Raji (cell line): ENCODE measurements around the gene SSTR5.

Experiments
- POLR2A ChIP-seq: IDR thresholded peaks from 2 replicates; pipeline ENCODE4 v1.6.1; 2011; ENCODE audit warnings: low read depth, low read length, control low read depth; ENCODE audit not compliant: insufficient read depth

The SSTR5 gene

DNA sequence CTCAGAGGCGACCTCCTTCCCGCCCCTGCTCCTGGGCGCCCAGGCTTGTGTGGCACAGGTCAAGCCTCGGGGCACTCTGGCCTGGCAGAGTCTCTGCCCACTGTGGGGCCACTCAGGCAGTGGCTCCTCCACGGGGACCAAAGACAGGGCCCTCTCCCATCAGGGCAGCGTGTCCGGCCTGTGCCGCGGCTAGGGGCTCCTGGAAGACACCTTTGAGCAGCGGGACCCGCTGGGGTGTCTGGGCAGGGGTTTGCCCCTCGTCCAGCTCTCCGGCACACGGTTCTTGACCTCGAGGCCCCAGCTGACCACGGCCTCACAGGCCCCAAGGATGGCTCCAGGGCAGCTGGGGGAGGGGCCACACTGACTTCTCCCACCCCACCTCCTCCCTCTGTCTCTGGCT lies 24.7 kb upstream of the SSTR5 start:
- TF ChIP-seq POLR2A: no peak

DNA sequence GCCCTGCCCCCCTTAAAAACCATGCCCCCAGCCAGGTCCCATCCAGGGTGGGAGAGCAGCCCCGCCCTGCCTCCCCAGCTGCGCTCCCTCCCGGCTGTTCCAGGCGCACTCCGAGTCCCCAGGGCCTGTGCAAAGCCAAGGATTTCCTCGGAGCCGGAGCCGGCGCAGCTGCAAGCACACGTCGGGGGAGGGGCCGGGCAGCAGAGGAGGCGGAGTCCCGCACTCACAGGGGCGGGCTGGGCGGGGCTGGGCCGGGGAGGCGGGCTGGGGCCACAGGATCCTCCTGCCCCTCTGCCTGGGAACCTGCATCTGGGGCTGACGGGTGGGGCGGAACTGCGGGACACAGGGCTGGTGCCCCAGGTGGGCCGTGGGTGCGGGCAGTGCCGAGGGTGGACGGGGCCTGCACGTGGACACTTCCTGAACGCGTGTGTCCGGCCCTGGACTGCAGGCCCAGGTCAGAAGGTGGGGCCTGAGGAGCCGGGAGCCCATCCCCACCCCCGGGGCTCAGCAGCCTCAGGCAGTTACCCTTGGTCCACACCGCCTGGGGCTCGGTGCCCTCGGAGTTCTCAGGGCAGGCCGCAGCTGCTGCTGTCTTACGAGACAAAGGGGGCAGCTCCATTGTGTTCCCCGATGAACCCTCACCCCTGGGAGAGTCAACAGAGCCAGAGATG lies 24.0 kb upstream of the SSTR5 start:
- no peak for TF ChIP-seq POLR2A

DNA sequence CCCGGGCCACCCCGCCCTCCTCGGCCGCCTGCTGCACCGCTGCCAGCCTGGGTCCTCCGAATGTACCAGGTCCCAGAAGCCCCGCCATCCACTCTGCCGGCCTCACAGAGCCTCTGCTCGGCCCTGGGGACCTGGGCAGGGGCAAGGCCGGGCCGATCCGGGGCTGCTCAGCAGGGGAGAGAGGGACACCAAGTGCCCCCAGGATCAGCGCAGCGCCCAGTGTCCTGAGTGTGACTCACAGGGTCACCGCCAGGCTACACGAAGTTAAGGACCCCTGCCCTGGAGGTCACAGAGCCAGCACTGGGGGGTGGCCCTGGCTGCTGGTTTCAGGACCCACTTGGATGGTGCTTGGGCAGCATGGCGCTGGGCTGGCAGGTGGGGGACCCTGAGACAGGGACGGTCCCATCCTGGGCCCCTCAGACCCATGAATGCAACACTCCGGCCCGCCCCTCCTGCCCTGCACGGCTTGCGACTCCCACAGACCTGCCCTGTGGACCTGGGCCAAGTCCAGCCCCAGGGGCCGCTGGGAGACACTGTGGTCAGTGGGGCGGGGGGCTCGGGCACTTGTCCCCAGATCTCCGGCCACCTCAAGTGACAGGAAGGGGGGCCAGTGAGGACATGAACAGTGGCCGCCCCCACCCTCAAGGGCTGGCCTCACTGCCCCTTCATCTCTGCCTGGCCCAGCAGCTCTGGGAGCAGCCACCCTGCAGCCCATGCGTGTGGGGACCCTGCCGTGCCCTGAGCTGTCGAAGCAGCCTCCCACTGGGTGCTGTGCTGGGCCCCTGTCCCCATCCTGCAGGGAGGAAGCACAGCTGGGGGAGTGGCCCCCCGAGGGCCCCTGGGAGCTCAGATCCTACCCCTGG lies 23.2 kb upstream of the SSTR5 start:
- no peak for TF ChIP-seq POLR2A

DNA sequence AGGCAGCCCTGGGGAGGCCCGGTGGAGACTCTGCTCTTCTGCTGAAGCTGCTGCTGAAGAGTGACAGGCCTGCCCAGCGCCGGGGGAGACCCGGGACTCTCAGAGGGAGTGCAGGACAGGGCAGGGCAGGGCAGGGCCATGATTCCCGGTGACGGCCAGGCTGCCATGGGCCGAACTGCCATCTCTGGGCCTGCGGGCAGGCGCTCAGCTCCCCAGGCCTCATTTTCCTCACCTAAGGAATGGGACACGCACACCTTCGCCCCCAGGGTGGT lies 22.6 kb upstream of the SSTR5 start:
- no peak for TF ChIP-seq POLR2A

DNA sequence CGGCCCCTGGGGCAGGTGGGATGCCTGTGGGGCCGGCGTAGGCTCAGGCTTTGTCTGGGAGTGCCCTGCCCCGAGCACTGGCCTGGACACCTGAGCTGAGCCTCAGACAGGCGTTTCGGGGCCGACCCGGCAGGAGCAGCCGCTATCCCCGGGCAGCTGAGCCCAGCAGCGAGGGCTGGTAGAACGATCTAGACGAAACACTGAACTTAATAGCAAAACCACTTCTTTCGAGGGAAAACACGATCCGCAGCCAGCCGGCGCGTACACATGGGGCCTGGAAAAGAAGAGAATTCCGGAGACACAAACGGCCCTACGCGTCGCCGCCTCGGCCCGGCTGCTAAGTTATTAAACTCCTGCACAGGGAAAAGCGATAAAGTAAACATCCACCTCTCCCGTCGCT lies 22.0 kb upstream of the SSTR5 start:
- TF ChIP-seq POLR2A: no peak

DNA sequence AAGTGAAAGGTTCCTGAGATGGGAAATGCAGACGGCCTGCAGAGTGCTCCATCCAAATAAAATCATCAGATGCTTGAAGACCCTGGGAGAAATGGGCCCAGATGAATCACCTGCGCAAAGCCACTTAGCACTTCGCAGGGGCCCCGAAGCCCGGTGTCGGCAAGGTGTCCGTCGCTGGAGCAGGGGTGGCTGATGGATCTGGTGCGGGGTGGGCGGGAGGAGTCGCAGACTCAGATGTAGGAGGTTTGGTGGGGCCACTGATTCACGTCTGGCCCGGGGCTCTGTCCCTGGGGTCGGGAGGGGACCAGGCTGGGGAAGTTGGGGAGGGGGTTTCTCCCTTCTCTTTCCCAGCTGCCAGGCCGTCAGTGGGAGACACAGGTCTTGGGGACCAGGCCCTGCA lies 21.6 kb upstream of the SSTR5 start:
- no peak for TF ChIP-seq POLR2A

DNA sequence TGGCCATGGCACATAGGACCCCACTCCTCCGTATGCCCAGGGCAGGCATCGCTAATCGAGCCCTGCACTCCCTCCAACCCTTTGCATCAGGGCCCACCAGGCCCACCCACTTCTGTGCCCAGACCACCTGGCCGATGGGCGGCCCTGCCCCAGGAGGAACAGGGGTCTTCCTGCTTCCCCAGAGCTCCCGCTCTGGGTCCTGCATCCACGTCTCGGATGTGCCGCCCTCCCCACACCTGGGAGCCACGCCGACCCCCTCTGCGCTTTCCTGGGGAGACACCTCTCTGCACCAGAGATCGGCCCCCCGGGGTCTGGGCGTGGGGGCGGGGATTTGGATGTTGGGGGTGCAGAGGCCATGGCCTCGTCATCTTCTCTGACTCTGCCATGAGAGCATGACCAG lies 21.1 kb upstream of the SSTR5 start:
- TF ChIP-seq POLR2A: no peak

DNA sequence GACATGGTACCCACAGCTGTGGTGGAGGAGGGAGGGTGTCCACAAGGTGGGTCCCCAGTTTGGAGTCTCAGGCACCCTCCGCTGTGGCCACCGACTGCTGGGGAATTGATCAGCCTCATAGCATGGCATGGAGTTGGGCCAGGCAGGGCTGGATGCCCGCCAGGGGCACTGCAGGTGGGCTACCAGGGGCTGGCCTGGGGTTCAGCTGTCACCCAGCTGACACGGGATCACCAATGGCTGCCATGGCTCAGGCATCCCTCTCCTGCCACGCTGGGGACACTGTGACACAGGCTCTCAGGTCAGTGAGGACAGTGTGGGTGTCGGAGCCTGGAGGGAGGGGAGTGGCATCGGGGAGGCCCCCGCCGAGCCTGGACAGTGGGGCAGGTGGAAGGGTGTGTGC lies 19.8 kb upstream of the SSTR5 start:
- no peak for TF ChIP-seq POLR2A

DNA sequence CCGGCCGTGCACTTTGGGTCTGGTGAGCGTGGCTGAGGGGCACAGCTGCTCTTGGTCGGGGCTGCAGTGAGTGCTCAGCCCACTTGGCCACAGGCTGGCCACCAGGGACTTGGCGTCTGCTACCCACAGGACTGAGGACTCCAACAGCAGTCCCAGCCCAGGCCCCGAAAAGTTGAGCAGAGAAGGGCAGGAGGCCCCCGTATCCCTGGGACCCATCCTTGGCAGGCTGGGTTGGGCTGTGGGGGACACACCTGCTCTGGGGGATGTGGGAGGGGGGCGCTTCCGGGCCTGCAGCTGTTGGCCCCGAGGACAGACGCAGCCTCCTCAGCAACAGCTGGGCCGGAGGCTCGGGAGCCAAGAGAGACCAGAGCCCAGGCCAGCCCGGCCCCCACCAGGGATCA lies 19.4 kb upstream of the SSTR5 start:
- TF ChIP-seq POLR2A: no peak

DNA sequence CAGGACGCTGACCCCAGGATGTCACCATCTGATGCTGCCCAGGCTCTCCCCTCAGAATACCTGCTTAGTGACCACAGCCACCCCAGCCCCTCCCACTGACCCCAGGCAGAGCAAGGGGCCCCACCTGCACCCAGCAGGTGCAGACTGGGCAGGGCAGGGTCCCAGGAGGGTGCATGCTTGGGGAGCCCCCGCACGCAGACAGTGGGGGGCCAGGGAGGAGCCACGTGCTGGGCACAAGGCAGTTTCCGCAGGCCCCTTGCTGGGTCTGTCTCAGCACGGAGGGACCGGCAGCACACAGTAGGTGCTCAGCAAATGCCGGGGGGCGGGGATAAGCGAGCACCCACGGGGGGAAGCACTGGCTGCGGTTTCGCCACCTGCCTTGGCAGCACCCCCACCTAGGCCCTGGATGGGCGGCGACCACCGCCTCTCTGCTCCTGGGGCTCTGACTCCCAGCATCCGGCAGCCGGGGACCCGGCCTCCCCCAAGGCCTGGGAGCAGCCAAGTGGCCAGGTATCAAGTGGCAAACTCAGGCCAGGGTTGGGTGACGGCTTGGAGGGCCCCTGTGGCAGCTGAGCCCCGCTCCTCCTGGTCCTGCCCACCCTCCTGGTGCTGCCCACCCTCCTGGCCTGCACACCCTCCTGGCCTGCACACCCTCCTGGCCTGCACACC lies 18.7 kb upstream of the SSTR5 start:
- TF ChIP-seq POLR2A: no peak

DNA sequence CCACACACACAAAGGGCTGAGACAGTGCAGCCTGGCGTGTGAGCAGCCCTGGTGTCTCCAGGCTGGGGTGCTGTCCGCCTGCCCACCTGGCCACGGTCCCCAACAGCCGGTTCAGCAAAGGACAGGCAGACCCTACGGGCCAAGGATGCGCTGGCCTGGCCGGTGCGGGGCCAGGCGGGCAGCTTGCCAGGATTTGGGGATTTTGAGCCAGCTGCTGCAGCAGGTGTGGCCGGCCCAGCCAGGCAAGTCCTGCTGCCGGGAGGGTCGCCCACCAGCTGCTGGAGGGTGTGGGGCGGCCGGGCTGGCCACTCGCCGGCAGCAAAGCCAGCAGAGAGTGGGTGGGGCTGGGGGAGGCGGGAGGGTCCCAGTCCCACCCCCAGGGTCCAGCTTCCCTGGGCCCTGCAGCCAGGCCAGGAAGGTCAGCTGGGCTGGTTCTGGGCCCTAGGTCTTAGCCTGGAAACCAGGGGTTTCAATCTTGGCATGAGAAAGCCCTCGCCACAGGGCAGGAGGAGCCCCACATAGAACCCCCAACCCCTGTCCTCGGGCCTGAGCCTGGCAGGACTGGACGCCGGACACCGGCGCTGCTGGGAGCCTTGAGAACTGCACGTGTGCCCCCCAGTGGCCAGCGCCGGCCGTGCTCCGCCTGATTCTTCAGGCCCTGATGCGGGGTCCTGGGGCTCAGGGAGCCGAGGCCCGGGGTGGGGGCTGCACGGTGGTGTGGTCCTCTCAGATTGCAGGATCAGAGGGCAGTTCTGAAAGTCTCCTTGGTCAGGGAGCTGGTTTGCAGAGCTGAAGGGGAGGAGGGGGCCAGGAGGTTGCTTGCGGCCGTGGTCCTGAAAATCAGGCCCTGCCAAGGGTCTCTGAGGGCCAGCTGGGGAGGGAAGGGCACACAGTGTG lies 17.6 kb upstream of the SSTR5 start:
- TF ChIP-seq POLR2A: no peak

DNA sequence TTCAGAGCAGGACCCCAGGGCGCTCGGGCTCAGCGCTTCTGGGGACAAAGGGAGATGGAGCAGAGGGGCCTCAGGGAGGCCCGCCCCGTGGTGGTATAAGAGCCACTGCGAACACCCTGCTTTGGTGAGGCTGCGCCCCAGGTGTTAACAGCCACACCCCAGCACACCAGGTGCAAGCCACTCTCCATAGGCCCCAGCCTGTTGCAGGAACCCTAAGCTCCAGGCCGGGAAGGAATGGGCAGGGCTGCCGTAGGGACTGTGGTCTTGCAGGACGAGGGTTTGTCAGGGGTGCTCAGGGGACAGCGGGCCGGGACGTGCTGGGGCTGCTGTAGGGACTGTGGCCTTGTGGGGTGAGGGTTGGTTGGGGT lies 17.0 kb upstream of the SSTR5 start:
- TF ChIP-seq POLR2A: no peak

DNA sequence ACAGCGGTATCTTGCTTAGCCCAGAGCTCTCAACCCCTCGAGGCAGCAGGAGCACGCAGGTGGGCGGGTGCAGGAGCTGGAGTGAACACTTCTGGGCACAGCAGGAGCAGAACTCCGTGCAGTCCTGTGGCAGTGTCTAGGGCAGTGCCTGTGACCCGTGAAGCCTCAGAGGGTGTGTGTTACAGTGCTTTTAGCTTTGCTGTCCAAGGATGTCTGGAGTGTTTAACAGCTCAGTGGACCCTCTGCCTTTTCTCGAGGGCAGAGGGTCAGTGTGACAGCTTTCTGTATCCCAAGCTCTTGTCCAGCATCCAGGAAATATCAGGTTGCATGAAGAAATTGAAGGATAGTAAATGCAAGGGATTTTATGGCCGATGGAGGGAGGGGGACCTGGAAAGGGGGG lies 16.4 kb upstream of the SSTR5 start:
- no peak for TF ChIP-seq POLR2A

DNA sequence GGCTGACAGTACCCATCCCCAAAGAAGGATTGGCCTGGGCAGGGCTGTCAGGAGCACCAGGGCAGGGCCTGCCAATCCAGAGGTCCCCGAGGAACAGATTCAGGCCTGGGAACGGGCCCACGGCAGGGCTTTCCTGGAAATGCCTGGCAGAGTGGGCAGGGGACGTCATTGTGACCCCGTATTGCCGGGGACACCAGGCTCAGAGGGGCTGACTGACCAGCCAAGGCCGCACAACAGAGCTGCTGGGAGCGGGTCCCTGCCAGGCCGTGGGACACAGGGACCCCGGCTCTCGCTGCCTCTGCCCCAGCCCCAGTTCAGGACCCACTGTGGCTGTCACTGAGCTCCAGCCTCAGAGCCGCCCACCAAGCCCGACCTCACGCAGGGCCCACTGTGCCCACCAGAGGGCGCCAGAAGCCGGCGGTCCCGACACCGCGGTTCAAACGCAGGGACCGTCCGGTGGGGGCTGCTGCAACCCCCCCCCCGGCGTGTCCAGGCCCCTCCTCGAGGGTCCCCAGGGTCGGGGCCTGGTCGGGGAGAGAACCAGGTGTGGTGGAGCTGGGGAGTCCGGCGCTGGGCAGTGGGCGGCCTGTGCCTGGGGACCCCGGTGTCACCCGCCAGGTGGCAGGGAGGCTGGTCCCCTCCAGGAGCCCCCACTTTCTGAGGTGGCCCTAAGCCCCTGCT lies 15.2 kb upstream of the SSTR5 start:
- TF ChIP-seq POLR2A: no peak

DNA sequence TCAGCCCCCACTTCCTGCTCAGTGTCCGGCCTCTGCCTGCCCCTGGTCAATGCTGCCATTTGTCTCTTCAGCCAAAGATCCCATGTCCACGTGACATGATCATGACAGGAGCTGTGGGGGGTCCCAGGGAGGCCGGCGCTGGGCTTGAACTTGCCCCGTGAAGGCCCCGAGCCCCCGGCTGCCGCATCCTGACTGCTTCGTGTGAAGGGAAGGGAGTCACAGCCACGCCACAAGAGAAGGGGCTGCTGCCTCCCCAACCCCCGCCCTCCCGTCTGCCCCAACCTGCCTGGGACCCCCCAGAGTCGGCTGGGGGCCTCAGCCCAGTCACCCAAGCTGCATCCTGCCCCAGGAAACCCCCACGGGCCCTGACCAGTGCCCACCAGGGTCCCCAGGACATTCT lies 14.3 kb upstream of the SSTR5 start:
- no peak for TF ChIP-seq POLR2A

DNA sequence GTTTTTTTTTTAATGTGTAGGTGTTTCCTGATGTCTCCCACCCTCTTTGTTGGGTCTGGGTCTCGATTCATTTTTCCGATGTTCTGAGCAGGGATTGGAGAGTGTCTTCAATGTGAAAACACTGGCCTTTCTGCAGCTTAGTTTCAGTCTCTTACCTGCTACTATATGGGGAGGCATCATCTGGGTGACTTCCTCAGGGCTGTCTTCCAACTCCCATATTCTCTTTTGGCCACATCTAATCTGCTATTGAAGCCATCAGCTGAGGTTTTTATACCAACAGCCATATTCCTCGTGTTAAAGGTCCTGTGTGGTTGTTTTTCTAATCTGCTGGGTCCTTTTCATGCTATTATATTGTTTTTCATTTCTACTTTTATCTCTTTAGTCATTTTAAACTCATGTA lies 13.2 kb upstream of the SSTR5 start:
- no peak for TF ChIP-seq POLR2A
